ENCODE measurements around the gene DLD. TPM values are rescaled to one million over a fixed set of nuclear protein-coding genes. Genes with fewer than 3 reads are reported as not detected.
A peak's percentile ranks its signal among the peaks of the same experiment; 100 is the strongest.

The DLD gene
- total RNA-seq, 1 donor, result 63.9 TPM

DNA sequence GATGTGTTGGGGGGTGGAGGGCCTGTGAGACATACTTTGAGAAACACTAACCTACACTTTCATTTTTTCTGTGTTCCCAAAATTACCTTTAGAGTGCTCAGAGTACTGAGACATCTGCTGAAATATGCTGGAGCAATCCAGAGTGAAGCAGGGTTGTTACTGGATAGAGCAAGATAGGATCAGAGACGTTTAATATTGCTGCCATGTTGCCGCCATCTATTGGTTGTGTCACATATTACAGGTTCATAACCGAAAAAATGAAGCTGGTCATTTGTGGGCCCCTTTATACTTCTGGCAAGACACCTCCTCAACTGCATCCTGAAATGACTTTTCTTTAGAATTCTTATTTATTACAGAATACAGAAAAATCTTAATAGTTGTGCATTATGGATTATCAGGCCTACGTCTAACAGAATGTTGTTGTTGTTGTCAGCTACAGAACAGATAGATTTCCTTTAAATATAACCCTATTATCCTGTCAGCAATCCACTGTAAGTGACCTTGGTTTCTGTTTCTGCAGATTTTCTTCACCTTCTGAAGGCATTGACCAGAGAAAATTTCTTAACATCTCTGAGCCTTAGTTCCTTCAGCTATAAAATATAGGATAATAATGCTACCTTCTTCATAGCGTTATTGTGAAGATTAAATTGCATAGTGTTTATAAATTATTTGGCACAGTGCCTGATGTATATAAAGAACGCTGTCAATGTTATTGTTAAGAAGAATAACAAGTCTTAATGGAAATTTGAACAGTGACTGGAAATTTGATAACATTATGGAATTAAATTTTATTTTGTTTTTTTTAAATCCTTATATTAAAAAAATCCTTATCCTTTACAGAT is 16.2 kb upstream of the DLD start:
- peak; percentile 68 for DNase-seq (ENCODE audit: low read depth)
- no peak overlapping the region for H3K4me3 ChIP-seq (ENCODE audit: low read depth, low read length)
- TF ChIP-seq, protein P1, sequence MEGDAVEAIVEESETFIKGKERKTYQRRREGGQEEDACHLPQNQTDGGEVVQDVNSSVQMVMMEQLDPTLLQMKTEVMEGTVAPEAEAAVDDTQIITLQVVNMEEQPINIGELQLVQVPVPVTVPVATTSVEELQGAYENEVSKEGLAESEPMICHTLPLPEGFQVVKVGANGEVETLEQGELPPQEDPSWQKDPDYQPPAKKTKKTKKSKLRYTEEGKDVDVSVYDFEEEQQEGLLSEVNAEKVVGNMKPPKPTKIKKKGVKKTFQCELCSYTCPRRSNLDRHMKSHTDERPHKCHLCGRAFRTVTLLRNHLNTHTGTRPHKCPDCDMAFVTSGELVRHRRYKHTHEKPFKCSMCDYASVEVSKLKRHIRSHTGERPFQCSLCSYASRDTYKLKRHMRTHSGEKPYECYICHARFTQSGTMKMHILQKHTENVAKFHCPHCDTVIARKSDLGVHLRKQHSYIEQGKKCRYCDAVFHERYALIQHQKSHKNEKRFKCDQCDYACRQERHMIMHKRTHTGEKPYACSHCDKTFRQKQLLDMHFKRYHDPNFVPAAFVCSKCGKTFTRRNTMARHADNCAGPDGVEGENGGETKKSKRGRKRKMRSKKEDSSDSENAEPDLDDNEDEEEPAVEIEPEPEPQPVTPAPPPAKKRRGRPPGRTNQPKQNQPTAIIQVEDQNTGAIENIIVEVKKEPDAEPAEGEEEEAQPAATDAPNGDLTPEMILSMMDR (IDR thresholded peaks at IDR 0.05; ENCODE audit: insufficient read depth, low read depth, low read length), result peak; percentile 77

- H3K4me3 ChIP-seq (ENCODE audit: low read depth, low read length), result no peak overlapping the region
- TF ChIP-seq, protein P1 (IDR thresholded peaks at IDR 0.05; ENCODE audit: insufficient read depth, low read depth, low read length), result no peak
Measured at GRCh38 chr7:107876916-107877315, 14.1 kb upstream of the DLD start.

DNA sequence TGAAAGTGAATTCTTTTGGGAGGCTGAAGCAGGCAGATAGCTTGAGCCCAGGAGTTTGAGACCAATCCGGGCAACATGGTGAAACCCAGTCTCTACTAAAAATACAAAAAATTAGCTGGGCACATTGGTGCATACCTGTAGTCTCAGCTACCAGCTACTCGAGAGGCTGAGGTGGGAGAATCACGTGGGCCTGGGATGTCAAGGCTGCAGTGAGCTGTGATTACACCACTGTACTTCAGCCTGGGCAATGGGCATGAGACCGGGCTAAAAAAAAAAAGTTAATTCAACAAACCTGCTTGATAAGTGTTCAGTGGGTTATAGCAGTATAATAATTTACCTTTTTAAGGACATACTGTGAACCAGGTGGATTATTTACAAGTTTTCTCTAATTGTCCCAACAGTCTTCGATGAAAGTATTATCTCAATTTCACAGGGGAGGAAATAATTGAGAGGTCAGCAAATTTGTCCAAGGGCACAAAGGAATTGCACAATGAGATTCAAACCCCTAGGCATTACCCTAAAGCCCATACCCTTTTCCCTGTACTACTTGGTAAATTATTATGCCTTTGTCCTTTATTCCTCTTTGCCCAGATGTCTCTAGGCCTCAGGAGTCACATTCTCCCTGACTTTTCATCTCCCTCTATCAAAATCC is 13.1 kb upstream of the DLD start:
- TF ChIP-seq, protein P1 (IDR thresholded peaks at IDR 0.05; ENCODE audit: insufficient read depth, low read depth, low read length), result no peak
- no peak overlapping the region for H3K4me3 ChIP-seq (ENCODE audit: low read depth, low read length)
- DNase-seq (ENCODE audit: low read depth), result no peak

More at GRCh38 chr7:107876916-107877315, 14.1 kb upstream of the DLD start:
- DNase-seq (ENCODE audit: low read depth), result no peak

DNA sequence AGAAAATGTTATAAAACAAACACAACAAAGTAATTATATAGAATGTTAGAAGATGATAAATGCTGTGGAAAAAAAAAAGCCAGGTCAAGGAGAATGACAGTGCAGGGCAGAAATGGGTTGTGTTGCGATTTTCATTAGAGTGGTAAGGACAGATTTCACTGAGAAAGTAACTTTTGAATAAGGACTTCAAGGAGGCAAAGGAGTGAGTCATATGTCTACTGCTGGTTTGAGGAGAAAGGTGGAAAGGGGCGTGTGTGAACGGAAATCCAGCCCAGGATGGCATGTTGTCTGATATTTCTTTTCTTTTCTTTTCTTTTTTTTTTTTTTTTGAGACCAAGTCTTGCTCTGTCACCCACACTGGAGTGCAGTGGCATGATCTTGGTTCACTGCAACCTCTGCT is 12.3 kb upstream of the DLD start:
- no peak for DNase-seq (ENCODE audit: low read depth)

DNA sequence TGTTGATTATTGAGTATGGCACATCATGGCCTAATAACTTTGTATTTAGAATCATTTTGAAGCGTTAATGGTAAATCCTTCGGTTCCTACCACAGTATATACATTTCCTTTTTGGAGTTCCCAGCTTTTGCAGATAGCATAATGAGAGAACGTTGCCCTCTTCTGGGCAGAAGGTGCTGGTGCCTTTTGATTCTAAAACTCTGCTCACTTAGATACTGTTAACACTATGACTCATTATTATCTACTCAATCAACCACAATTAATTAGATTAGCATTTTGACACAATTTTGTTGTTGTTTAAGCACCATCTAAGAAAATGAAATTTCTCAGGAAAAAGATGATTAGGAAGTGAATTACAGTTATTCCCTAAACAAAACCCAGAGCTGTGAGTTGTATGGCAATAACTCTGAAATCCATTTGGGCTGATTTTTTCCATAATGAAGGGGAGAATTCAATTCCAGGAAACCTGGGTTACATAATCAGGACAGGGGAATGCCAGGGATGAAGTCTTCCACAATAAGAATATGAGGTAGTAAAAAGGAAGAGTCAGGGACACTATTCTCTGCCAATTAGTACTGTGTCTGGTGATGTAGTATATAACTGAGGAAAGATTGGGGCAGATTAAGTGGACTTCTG is 11.5 kb upstream of the DLD start:
- DNase-seq (ENCODE audit: low read depth), result peak; percentile 68
- no peak overlapping the region for H3K4me3 ChIP-seq (ENCODE audit: low read depth, low read length)
- TF ChIP-seq, protein P1 (IDR thresholded peaks at IDR 0.05; ENCODE audit: insufficient read depth, low read depth, low read length), result peak; percentile 67

More for the DNA sequence above, 12.3 kb upstream of the DLD start:
- H3K4me3 ChIP-seq (ENCODE audit: low read depth, low read length), result no peak overlapping the region
- TF ChIP-seq, protein P1 (IDR thresholded peaks at IDR 0.05; ENCODE audit: insufficient read depth, low read depth, low read length), result no peak

- DNase-seq (ENCODE audit: low read depth), result no peak
- H3K4me3 ChIP-seq (ENCODE audit: low read depth, low read length), result no peak overlapping the region
- TF ChIP-seq, protein P1 (IDR thresholded peaks at IDR 0.05; ENCODE audit: insufficient read depth, low read depth, low read length), result no peak
Measured at GRCh38 chr7:107882766-107883165, 8.2 kb upstream of the DLD start.
